ENCODE data around the gene FANCC.

Gene FANCC

DNA sequence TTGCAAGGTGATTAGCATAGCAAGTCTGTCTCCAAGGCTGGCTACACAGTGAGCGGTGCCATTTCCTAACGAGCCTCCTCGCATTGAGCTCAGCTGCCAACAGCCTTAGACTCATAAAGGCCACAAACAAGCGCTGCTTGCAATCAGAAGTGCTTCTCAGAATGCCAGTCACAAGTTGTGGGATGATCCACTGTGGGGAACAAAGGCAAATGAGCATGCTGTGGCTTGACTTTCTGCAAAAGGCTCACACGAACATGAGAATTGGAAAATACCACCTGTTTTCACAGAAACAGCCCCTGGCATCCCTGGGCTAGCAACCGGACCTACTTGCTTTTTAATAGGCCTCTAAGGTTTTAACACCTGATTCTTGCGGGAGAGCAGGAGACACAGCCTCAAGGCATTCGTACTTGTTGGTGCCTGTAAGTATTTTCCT, 215.5 kb downstream of the FANCC start:
- DNase-seq (ENCODE audit: low read depth in 2 of 2) = no peak

DNA sequence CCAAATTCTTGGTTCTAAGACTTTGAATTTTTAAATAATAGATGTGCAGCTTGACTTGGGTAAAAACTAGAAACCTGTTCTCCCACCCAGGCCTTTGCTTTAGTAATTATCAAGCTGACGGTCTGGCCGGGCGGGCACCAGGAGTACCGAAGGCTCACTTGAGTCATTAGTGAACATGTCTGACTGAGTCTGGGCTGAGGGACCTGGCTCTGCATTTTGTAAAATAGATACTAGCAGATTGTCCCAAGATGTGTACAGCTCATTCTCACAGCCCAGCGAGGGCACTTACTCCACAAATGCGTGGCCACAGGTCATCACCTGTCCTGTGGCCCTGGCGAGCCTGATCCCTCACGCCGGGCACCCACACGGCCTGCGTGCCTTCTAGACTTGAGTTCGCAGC, 216.2 kb downstream of the FANCC start:
- DNase-seq (ENCODE audit: low read depth in 2 of 2) = no peak

DNA sequence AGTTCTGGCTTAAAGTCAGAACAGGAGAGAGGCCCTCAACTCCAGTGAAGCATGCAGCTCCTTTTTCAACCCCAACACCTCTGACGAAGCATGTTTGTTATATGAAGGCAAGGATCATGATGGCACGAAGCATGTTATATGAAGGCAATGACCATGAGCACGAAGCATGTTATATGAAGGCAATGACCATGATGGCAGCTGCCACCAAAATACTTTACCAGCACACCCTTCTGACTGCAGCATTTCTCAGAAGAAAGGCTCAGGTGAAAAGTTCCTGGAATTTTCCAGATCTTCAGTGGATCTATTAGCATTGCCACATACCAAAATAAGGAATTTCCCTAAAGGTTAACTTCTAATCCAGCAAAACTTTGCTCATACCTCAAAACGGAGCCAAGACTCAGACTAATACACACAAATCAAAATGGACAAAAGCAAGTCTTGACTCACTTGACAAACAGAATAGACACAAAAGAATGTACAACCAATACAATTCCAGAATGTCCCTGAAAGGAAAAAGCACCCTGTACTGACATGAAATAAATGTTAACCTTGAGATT, 217.4 kb downstream of the FANCC start:
- DNase-seq (ENCODE audit: low read depth in 2 of 2) = no peak

DNA sequence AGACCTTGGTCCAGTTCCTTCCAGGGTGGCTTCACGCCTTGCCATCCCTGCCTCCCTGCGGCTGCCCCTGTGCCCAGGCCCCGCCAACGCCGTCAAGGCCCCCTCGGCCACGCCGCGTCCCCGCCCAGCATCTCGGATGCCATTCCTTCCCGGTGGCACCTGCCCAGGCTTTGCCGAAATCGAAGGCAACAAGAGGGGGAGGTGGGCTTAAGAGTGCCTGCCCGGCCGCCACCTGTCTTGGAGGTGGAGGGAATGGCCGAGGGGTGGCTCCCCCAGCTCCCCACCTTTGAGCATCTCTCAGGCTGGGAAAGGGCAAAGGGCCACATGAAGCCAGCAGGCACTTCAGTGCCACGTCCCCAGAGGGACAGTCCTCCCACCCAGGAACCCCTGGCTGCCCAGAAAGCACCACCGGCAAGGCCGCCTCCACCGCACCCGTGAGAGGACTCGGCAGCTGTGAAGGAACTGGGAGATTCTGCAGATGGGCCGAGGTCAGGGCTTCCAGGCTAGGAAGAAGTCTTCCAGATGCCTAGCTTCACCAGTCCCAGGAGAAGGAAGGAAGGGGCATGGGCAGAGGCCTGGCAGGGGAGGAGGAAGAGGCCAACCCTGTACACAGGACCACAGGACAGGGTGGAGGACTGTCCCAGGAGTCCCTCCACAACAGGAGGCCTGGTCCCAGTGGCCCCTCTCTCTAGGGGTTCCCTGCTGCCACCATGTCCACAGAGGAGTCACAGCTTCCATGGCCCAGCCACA, 218.0 kb downstream of the FANCC start:
- no peak for DNase-seq (ENCODE audit: low read depth in 2 of 2)

DNA sequence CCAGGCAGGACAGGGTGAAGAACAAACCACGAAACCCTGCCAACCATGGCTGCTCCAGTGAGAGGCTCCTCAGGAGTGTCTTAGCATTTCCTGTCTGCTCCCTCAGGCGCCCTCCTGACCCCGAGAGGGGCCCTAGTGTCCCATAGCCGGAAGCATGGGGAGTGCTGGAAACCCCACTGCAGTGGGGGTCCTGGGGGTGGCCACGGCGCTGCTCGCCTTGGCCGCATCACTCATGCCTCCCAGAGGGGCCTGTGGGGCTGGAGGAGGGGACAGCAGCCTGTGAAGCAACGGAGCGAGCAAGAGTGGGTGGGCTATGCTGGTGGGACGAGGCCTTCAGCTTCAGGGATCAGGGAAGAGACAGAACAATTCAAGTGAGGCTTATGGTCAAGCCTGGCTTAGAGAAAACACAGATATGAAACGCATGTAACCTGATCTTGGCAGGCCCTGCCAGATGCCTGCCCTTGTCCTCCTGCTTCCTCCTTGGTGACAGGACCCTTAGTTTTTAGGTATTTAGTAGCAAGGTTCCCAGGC, 219.1 kb downstream of the FANCC start:
- no peak for DNase-seq (ENCODE audit: low read depth in 2 of 2)

DNA sequence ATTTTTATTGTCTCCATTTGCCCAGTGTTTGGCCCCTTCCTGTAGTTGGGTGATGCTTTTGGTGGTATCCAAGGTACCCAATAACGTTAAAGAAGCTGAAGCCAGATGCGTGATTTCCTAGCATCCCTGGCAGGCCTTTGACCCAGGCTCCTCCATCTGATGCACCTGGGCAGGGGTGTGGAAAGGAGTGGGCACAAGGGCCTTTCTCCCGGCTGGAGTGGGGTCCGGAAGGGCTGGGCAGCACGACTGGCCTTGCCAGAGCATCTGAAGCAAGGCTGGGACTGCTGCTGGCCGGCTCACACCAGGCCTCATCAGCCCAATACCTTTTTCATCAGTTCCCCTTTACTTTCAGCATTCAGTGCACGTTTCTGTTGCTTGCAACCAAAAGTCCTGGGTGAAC, 220.2 kb downstream of the FANCC start:
- no peak for DNase-seq (ENCODE audit: low read depth in 2 of 2)

DNA sequence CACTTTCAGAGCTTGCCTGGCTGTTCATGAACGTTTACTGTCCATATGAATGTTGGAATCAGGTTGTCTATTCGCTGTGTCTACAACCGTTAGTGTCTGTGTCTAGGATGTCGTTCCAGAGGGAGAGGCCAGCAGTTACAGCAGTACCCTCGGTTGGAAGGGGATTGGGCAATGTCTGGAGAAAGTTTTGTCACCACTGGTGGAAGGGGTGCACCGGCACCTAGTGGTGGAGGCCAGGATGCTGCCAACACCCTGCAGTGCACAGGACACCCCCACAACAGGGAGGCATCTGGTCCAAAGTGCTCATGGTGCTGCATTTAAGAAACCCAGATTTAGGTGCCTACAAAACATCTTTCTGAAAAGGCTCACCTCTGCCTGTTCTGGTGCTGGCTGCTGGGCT, 220.7 kb downstream of the FANCC start:
- no peak for DNase-seq (ENCODE audit: low read depth in 2 of 2)

DNA sequence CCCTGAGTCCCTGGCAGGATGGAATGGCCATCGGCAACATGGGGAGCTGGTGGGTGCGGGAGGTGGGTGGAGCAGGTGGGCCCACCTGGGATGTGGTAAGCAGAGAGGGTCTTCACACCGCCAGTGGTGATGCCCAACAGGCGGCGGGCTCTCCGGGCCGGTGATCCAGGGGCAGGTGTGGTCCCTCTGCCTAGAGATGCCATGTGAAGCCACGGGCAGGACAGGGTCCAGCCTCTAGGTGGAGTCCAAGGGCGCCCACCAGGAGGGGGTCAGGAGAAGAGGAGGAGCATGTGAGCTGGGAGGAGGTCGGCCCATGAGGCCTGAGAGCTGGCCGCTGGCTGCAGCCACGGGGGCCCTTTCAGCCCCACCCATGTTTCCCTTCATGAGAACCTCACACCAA, 221.1 kb downstream of the FANCC start:
- no peak for DNase-seq (ENCODE audit: low read depth in 2 of 2)

DNA sequence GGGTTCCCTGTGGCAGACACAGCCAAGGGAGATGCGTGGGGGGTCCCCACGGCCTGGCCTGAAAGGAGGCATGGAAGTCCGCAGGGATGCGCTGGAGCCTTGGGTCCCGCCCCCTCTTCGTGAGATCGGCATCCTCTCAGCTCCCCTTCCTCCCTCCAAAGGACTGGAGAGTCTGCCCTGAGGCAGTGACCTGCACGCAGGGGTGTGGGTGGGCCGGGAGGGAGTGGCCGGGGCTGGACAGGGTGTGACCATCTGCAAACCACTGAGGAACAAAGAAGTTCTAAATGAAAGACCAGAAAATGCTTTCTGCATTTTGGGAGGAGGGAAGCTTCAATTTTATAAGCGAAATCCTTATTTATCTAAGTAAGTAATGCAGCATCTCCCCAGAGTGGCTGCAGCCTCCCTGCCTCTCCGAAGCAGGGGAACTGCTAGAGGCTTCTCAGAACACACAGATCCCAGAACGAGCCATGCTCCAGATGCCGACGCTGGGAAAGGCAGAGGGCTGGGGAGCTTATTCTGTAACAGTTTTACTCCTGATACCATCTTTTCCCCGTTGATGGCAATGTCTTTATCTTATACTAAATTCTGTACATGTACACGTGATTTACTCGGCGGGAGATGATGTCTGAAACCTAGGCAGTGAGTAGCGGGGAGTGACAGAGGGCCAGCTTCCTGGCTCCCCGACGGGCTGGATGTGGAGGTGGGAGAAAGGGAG, 221.7 kb downstream of the FANCC start:
- DNase-seq (ENCODE audit: low read depth in 2 of 2) = no peak

DNA sequence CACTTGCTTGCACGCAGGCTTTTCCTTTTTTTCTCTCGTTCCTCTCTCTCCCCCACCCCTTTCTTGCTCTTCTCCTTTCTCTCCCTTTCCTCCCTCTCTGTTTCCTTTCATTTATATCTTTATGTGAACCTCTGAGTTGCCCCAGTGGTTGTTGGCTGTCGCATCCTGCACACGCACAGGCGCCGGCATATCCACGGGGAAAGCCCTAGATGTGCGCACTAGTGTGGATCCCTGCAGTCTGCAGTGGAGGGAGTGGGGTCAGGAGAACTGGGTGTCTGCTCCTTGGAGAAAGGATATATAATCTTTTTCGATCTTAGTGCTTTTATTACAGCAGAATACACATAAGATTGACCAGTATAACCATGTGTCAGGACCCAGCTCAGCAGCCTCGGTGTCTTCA, 223.5 kb downstream of the FANCC start:
- DNase-seq (ENCODE audit: low read depth in 2 of 2) = no peak

DNA sequence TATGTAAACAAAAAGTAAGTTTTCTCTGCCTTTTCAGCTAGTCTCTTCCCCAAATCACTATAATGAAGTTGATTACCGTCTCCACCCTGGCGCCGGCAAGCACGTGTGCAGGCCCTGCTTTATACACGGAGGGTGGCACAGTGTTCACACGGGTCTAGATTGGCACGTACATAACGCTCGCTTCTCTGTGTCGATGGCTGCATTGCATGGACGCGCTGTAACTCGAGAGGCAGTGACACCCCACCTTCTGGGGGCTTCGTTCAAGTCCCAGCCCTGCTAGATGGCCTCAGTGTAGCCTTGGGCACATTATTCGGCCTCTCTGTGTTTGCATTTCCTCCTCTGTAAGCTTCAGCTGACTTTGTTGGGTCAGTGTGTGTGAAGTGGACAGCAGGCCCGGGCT, 223.9 kb downstream of the FANCC start:
- no peak for DNase-seq (ENCODE audit: low read depth in 2 of 2)

DNA sequence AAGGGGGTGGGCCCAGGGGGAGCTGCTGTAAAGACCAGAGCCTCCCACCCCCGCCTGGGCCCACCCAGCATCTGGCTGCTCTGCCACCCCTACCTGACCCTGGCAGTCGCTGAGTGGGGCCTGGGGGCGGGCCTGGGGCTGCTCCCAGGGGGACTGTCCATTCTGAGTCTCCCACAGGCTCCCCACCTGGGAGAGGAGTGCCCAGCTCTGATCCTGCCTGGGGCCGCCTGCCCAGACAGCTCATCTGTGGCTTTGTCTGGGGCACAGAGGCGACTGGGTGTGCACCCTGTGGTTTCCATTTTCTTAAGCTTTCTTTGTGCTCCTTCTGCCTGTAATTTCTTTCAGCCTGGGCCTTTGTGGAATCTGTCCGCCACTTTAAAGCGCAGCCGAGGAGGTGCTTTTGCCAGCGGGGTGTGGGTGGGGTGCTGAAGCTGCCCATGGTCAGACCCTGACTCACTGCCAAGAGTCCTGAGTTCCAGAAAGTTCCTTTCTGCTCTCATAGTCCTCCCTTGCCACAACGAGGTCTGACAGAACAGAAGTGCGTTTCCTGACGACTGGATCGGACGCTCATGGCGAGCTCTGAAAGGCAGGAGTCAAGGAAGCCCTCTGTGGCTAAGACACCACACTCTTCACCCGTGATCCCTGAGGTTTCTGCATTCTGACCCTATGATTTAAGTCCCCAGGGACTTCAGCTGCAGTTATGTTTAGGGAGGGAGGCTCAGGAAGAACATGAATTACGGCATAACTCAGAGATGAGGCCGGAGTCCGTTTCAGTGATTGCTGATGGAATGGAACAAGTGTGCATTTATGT, 225.0 kb downstream of the FANCC start:
- no peak for DNase-seq (ENCODE audit: low read depth in 2 of 2)

DNA sequence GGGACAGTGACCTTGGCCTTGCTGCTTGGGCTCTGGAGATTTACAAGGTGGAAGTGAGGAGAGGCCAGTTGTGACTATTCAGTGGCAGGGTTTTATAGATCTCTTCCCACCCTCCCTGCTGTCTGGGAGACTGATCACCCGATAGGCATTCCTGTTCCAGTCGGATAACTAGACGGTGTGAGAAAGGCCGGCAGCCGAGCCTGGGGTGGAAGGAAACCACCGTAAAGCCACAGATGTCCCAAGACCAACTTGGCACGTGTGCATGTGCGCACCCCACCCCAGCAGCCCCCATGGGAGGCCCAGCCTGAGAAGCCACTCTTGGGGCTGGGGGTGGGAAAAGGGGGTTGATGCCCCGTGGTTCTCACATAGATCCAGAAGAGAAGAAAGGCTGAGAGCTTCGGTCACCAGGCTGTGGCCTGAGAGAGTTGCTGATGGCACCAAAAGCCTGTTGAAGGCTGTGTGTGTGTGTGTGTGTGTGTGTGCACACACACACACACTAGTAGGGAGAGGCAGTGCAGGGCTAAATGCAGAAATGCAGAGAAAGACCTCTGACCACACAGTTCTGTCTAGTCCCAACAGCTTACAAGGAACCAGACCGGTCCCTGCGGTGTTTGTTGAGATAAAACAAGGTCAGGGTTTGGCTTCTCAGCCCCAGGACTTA, 225.8 kb downstream of the FANCC start:
- no peak for DNase-seq (ENCODE audit: low read depth in 2 of 2)

DNA sequence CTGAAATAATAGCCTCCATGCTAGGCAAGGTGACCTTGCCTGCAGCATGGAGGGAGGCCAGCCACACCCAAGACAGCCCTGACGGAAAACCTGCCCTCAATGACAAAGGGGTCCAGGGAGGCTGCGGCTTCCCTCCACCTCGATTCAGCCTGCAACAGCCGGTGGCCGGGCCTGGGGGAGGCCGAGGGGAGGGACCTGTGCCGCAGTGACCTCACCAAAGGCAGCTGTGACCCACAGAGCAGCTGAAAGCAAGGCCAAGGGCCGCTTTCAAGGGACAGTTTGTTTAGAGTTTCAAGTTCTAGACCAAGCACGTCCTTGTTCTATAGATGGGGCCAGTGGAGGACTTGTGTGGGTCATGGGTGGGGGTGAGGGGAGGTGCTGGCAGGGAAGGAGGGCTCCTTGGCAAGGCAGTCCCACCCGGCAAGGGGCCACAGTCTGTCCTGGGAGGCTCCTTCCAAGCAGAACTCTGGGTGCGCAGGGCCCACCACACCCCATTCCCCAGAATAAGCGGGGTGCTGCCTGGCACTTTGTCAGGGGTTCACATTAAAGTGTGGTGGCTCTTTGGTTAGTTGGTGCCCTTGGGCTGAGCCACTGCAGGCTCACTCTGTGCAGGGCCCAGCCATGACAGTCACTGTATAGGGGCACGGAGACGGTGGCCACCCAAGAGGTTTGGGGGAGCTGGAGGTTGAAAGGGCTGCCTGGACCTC, 226.5 kb downstream of the FANCC start:
- no peak for DNase-seq (ENCODE audit: low read depth in 2 of 2)

DNA sequence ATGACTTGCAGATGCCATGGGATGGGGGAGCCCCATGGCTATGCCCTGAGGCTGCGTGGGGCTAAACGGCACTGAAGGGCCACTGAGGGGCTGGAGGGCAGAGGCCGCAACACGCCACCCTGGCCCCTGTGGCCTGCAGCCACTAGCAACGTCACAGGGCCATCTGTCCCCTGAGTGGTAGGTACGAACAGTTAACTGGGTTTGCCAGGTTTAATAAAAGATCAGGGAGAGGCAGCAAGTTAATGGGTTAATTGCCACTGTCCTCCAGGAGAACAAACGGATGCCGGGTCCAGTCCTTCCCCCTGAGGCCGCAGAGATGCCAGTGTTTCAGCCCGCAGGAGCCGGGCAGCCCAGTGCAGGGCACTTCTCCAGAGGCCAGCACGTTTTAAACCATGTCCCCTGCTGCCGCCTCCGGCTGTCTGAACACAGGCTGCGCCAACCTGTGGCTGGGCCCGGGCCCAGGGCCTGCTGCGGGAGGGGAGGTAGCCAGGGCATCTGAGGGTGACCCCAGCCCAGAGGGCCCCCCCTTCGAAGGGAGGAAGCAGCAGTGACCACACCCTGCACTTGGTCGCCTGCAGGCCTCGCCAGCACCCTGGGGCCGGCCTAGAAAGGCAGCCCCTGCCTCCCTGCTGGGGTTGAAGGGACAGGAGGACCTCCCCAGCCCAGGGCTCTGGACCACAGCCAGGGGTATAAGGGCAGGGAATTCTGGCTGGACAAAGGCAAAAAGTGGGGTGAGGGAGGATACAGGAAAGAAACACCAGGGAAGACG, 227.3 kb downstream of the FANCC start:
- DNase-seq (ENCODE audit: low read depth in 2 of 2) = no peak

DNA sequence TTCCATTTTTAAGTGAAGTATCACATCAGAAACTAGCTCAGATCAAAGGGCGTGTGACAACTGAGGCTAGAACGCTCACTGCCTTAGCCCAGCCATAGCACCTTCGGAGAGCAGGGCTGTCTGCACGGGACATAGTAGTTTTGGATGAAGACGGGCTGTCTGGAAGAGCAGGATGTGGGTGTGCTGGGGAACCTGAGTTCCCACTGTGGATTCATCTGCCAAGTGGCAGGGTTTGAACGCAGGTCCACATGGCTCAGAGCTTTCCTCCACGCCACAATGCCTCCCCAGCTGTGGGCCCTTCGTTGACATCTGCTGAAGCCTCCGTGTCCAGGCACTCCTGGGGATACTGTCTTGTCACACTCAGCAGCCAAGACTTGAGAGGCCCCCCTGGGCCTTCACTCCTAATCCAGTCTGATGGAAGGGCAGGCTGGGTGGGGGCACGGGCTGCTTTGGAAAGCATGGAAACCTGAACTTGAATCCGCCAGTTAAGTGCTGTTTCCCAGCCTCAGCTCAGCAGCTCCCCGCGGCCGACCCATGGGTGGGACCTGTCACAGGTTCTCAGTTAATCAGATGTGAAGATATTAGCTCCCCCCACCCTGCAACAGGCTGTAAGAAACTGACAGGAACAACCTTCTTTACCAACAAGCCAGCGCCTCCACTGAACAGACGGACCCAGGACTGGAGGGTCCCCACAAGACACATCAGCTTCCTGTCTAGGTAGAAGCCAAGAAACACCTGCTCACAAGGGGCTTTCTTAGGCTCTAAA, 228.1 kb downstream of the FANCC start:
- no peak for DNase-seq (ENCODE audit: low read depth in 2 of 2)

DNA sequence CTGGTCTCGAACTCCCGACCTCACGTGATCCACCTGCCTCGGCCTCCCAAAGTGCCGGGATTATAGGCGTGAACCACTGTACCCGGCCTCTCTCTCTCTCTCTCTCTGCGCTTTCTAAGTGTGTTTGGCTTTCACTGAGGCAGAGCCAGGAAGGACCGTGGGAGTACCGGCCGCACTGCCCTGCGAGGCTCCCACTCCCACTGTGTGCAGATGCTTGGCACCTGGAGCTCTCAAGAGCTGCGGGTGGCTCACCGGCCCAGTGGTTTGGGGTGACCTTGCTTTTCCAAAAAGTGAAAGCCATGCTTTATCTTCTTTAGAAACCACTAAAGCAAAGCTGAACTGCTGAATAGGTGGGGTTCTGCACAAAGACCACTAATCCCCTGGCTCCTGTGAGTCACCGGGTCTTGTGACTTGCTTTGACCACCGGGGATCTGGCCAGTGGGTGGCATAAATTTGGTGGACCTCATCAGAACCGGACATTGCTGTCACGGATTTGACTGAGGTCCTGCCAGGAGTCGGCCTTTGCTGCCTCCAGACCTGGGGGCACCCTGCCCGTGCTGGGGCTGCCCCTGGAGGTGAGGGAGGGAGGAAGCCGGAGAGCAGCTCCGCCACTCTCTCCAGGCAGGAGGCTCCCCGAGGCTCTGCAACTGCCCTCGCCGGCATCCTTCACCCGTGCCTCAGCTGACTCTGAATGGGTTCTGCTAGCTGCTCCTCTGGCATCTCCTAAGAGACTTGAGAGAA, 228.9 kb downstream of the FANCC start:
- DNase-seq (ENCODE audit: low read depth in 2 of 2) = no peak

DNA sequence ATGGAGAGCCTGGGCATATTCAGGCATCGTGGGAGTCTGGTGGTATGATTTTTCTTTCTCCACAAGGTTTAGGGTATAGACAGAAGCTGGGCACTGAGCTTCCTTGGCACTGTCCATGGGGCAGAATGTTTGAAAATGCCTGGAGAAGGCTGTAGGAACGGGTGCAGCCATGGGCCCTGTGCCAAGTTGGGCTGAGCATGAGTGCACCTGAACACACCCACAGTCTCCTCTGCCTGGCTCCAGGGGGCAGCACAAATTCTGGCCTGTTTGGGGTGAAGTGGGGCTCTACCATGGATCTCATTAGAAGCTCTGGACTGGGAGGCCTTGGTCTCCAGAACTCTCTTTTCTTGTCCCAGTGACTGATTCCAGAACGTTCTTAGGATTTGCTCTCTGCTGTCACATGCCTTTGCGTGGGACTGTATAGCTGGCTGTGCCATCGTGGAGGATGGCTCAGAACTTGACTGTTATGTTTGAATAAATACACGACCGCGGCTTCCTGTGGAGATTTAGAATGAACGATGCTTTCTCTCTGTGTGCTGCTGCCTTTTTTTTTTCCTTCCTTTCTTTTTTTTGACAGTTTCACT, 229.8 kb downstream of the FANCC start:
- DNase-seq (ENCODE audit: low read depth in 2 of 2) = no peak

Data from stimulated activated CD8-positive, alpha-beta memory T cell treated with anti-CD3 and anti-CD28 coated beads, Interleukin-7, amount 100 ng/mL, for 4 hours (primary cell).